OCI-LY1 (cell line): Measurements from ENCODE around the gene BIN1.

Source experiments
- H2AFZ ChIP-seq: fragments of 200-600 bp; sonication (generic), shearing (Covaris generic); 2 replicates; pipeline ENCODE4 v1.6.0; 2014; ENCODE audit warnings: antibody characterized with exemption, mild to moderate bottlenecking, low read length
- H3F3A ChIP-seq: fragments of 200-600 bp; sonication (generic), shearing (Covaris generic); 2 replicates; pipeline ENCODE4 v1.6.0; 2014; ENCODE audit warnings: mild to moderate bottlenecking, antibody characterized with exemption, low read length, moderate library complexity; ENCODE audit not compliant: insufficient read depth
- H3K27ac ChIP-seq: fragments of 200-600 bp; sonication (generic); 2 replicates; pipeline ENCODE4 v1.5.1; 2014; ENCODE audit warnings: low read length, mixed run types, mild to moderate bottlenecking, low read depth; ENCODE audit not compliant: poor library complexity, severe bottlenecking
- H3K27me3 ChIP-seq: fragments of 200-600 bp; sonication (generic); 2 replicates; pipeline ENCODE4 v1.6.0; 2014; ENCODE audit warnings: antibody characterized with exemption, mild to moderate bottlenecking, low read length, moderate library complexity; ENCODE audit not compliant: insufficient read depth
- H3K36me3 ChIP-seq: fragments of 200-600 bp; sonication (generic); 2 replicates; pipeline ENCODE4 v1.6.1; 2014; ENCODE audit warnings: mild to moderate bottlenecking, antibody characterized with exemption, low read length, moderate library complexity, mixed read lengths; ENCODE audit not compliant: insufficient read depth
- H3K4me1 ChIP-seq: fragments of 200-600 bp; sonication (generic); 2 replicates; pipeline ENCODE4 v1.5.1; 2014; ENCODE audit warnings: mild to moderate bottlenecking, low read length, moderate library complexity; ENCODE audit not compliant: insufficient read depth, severe bottlenecking
- H3K4me2 ChIP-seq: fragments of 200-600 bp; sonication (generic), shearing (Covaris generic); 2 replicates; pipeline ENCODE4 v1.6.1; 2014; ENCODE audit warnings: low read length
- H3K4me3 ChIP-seq: fragments of 200-600 bp; sonication (generic); 2 replicates; pipeline ENCODE4 v1.5.1; 2014; ENCODE audit warnings: low read length, low read depth, mild to moderate bottlenecking, mixed read lengths; ENCODE audit not compliant: poor library complexity, severe bottlenecking
- H3K79me2 ChIP-seq: fragments of 200-600 bp; shearing (Covaris generic); 2 replicates; pipeline ENCODE4 v1.6.1; 2016; ENCODE audit warnings: mixed run types, low read length, mixed read lengths; ENCODE audit not compliant: insufficient read depth
- H3K9ac ChIP-seq: fragments of 200-600 bp; sonication (generic), shearing (Covaris generic); 2 replicates; pipeline ENCODE4 v1.6.1; 2014; ENCODE audit warnings: mild to moderate bottlenecking, low read length, mixed read lengths
- H3K9me2 ChIP-seq: fragments of 200-600 bp; sonication (generic), shearing (Covaris generic); 2 replicates; pipeline ENCODE4 v1.6.1; 2014; ENCODE audit warnings: low read depth, mild to moderate bottlenecking, low read length, mixed read lengths
- H3K9me3 ChIP-seq: fragments of 200-600 bp; shearing (Covaris generic); 2 replicates; pipeline ENCODE4 v1.6.1; 2014; ENCODE audit warnings: low read length, mixed read lengths
- H4K20me1 ChIP-seq: fragments of 200-600 bp; sonication (generic), shearing (Covaris generic); 2 replicates; pipeline ENCODE4 v1.6.0; 2016; ENCODE audit warnings: mild to moderate bottlenecking, low read length; ENCODE audit not compliant: insufficient read depth
- EZH2 ChIP-seq: fragments of 200-600 bp; sonication (generic), shearing (Covaris generic); IDR thresholded peaks from 2 replicates; pipeline ENCODE4 v1.8.0; 2017; ENCODE audit warnings: borderline replicate concordance, mixed run types, mild to moderate bottlenecking, antibody characterized with exemption, low read length, moderate library complexity, mixed read lengths
- TF ChIP-seq, protein P1 (sequence below): fragments of 200-600 bp; sonication (generic), shearing (Covaris generic); IDR thresholded peaks from 2 replicates; pipeline ENCODE4 v1.5.1; 2017; ENCODE audit warnings: mild to moderate bottlenecking, antibody characterized with exemption, low read length, moderate library complexity, mixed read lengths

The BIN1 gene

DNA sequence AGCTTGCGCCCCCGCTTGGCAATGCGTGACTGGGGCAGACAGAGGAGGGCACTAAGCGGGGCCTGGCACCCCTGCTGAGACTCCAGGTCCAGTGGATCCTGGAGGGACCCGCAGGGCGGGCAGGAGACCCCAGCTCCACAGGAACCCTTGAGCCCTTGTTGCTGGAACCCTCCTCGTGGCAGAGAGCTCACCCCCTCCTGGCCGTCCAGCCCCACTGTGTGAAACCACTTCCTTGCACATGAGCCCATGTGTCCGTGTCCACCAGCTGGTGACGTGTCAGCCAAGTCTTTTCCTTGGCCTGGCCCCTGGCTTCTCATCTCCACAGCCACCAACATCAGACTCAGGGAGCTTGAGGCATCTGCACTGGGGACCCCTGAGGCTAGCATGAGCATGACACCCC lies 38.0 kb downstream of the BIN1 start:
- Histone ChIP-seq H3K36me3 (no peaks in the 10 kb centered on the region), H3F3A (no peaks in the 10 kb centered on the region), H3K9me2 (no peaks in the 10 kb centered on the region), H3K27ac (no peak overlapping the region), H3K4me1 (no peaks in the 10 kb centered on the region), H3K27me3 (no peaks in the 10 kb centered on the region), H3K4me2 (no peak overlapping the region), H3K4me3 (no peak overlapping the region), H3K79me2 (no peaks in the 10 kb centered on the region), H2AFZ (no peak overlapping the region), H3K9me3 (no peaks in the 10 kb centered on the region), H4K20me1 (no peaks in the 10 kb centered on the region), H3K9ac (no peak overlapping the region)
- TF ChIP-seq EZH2 = no peak
- TF ChIP-seq, protein P1, sequence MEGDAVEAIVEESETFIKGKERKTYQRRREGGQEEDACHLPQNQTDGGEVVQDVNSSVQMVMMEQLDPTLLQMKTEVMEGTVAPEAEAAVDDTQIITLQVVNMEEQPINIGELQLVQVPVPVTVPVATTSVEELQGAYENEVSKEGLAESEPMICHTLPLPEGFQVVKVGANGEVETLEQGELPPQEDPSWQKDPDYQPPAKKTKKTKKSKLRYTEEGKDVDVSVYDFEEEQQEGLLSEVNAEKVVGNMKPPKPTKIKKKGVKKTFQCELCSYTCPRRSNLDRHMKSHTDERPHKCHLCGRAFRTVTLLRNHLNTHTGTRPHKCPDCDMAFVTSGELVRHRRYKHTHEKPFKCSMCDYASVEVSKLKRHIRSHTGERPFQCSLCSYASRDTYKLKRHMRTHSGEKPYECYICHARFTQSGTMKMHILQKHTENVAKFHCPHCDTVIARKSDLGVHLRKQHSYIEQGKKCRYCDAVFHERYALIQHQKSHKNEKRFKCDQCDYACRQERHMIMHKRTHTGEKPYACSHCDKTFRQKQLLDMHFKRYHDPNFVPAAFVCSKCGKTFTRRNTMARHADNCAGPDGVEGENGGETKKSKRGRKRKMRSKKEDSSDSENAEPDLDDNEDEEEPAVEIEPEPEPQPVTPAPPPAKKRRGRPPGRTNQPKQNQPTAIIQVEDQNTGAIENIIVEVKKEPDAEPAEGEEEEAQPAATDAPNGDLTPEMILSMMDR = no peak

DNA sequence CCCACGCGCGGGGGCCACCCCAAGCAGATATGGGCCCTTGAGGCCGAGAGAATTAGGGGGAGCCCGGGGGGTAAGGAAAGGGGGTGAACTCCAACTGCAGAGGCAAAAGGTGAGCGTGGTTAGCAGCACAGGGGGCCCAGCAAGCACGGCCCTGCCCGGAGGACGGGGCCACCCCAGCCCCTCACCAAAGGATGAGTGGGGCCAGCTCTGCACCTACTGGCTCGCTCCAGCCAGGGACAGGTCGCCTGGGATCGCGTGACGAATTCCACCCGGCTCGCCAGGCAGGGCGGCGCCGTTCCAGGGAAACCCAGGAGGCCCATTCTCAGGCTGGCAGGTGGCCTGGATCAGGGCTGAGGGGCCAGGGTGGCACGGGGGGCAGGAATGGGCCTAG lies 38.6 kb downstream of the BIN1 start:
- Histone ChIP-seq H3K27me3 (no peaks in the 10 kb centered on the region), H3K9me2 (no peaks in the 10 kb centered on the region), H3K9ac (no peak overlapping the region), H4K20me1 (no peaks in the 10 kb centered on the region), H3K4me1 (no peaks in the 10 kb centered on the region), H3F3A (no peaks in the 10 kb centered on the region), H3K36me3 (no peaks in the 10 kb centered on the region), H3K27ac (no peak overlapping the region), H3K4me3 (no peak overlapping the region), H3K79me2 (no peaks in the 10 kb centered on the region), H3K4me2 (no peak overlapping the region), H3K9me3 (no peaks in the 10 kb centered on the region), H2AFZ (no peak overlapping the region)
- TF ChIP-seq EZH2 = no peak
- TF ChIP-seq, protein P1 = no peak

DNA sequence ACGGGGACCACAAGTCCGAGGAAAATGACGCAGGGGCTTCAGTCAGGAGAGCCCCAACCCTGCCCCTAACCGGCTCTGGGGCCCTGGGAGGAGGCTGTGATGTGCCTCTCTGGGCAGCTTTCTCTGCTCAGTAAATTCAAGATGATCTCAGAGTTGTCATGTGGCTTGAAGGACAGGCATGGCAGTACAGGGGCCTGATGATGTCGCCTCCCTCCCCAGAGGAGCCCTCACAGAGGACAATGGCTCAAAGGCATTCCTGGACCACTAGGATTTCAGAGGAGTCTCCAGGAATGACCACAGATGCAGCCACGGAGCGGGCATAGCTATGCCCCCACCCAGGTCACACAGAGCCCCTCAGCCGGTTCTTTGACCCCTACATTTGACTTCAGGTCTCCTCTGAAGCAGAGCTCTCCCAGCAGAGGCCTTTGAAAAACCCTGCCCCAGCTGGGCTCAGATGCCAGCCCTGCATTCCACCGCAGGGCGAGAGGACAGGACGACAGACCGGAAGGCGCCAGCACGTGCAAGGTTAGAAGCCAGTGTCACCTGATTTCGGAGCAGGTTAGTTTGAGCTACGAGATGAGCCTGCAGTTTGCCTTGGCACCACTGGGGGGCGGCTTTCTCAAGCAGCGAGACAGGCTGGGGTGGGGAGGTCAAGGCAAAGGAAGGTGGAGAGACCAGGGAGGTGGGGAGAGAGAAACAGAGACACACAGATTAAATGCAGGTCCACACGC lies 39.2 kb downstream of the BIN1 start:
- Histone ChIP-seq H4K20me1 (no peaks in the 10 kb centered on the region), H3K9me3 (no peaks in the 10 kb centered on the region), H3K36me3 (no peaks in the 10 kb centered on the region), H2AFZ (no peak overlapping the region), H3K27me3 (no peaks in the 10 kb centered on the region), H3K4me2 (no peak overlapping the region), H3K4me1 (no peaks in the 10 kb centered on the region), H3K9ac (no peak overlapping the region), H3K27ac (no peak overlapping the region), H3K4me3 (no peak overlapping the region), H3K9me2 (no peaks in the 10 kb centered on the region), H3K79me2 (no peaks in the 10 kb centered on the region), H3F3A (no peaks in the 10 kb centered on the region)
- no peak for TF ChIP-seq EZH2
- TF ChIP-seq, protein P1 = peak; percentile 66
